Nephron (organoid): ENCODE results near the gene PRKCA.

ENCODE experiments used
- H3K27ac Mint-ChIP-seq, 3 experiments: 2 replicates each; pipeline ENCODE4 v1.8.0; 2020; ENCODE audit warnings: mixed read lengths in 3 of 3, mild to moderate bottlenecking in 2 of 3, moderate library complexity in 1 of 3
- H3K27me3 Mint-ChIP-seq: 2 replicates; pipeline ENCODE4 v1.8.0; 2021; ENCODE audit warnings: low read depth, mild to moderate bottlenecking, moderate library complexity, mixed read lengths
- H3K36me3 Mint-ChIP-seq: 2 replicates; pipeline ENCODE4 v1.8.0; 2020; ENCODE audit warnings: low read depth, mixed read lengths
- H3K4me1 Mint-ChIP-seq: 2 replicates; pipeline ENCODE4 v1.8.0; 2020; ENCODE audit warnings: mixed read lengths
- H3K4me3 Mint-ChIP-seq, 3 experiments: 2 replicates each; pipeline ENCODE4 v1.8.0; 2020; ENCODE audit warnings: mild to moderate bottlenecking in 3 of 3, mixed read lengths in 3 of 3, moderate library complexity in 2 of 3
- H3K9me3 Mint-ChIP-seq: 2 replicates; pipeline ENCODE4 v1.8.0; 2020; ENCODE audit warnings: mixed read lengths
- TF ChIP-seq, protein P1 (sequence below), 3 experiments: fragments of 200-600 bp; sonication (generic); IDR thresholded peaks; one replicate each; pipeline ENCODE4 v1.5.0; 2021; ENCODE audit warnings: antibody characterized with exemption in 3 of 3; ENCODE audit not compliant: unreplicated experiment in 3 of 3

Gene PRKCA

GRCh38 chr17:66533986-66534385, 231.6 kb downstream of the PRKCA start:
- Mint-ChIP-seq H3K4me1 (peaks cover 33% of the 10 kb centered on the region), H3K36me3 (no peaks in the 10 kb centered on the region), H3K27ac (peak overlapping the region; percentile 83 to 92 (median 91)), H3K27me3 (peaks cover 8% of the 10 kb centered on the region), H3K9me3 (no peaks in the 10 kb centered on the region), H3K4me3 (peak overlapping the region in 2 of 3 experiments; percentile 41 to 42)
- TF ChIP-seq, protein P1, sequence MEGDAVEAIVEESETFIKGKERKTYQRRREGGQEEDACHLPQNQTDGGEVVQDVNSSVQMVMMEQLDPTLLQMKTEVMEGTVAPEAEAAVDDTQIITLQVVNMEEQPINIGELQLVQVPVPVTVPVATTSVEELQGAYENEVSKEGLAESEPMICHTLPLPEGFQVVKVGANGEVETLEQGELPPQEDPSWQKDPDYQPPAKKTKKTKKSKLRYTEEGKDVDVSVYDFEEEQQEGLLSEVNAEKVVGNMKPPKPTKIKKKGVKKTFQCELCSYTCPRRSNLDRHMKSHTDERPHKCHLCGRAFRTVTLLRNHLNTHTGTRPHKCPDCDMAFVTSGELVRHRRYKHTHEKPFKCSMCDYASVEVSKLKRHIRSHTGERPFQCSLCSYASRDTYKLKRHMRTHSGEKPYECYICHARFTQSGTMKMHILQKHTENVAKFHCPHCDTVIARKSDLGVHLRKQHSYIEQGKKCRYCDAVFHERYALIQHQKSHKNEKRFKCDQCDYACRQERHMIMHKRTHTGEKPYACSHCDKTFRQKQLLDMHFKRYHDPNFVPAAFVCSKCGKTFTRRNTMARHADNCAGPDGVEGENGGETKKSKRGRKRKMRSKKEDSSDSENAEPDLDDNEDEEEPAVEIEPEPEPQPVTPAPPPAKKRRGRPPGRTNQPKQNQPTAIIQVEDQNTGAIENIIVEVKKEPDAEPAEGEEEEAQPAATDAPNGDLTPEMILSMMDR (IDR thresholded peaks at IDR 0.05; ENCODE audit: unreplicated experiment in 3 of 3), result no peak

GRCh38 chr17:66535611-66536010, 233.2 kb downstream of the PRKCA start:
- Mint-ChIP-seq H3K4me1 (peaks cover 44% of the 10 kb centered on the region), H3K4me3 (no peak overlapping the region), H3K27ac (peak overlapping the region in 1 of 3 experiments; percentile 6), H3K36me3 (no peaks in the 10 kb centered on the region), H3K9me3 (no peaks in the 10 kb centered on the region), H3K27me3 (peaks cover 11% of the 10 kb centered on the region)
- TF ChIP-seq, protein P1 (IDR thresholded peaks at IDR 0.05; ENCODE audit: unreplicated experiment in 3 of 3), result no peak

- H3K27ac Mint-ChIP-seq, result peak overlapping the region in 1 of 3 experiments; percentile 59
- H3K9me3 Mint-ChIP-seq, result no peaks in the 10 kb centered on the region
- no peaks in the 10 kb centered on the region for H3K36me3 Mint-ChIP-seq
- H3K27me3 Mint-ChIP-seq, result peaks cover 11% of the 10 kb centered on the region
- peaks cover 62% of the 10 kb centered on the region for H3K4me1 Mint-ChIP-seq
- TF ChIP-seq, protein P1 (IDR thresholded peaks at IDR 0.05; ENCODE audit: unreplicated experiment in 3 of 3), result no peak
- H3K4me3 Mint-ChIP-seq, result no peak overlapping the region
These were observed 235.1 kb downstream of the PRKCA start for GRCh38 chr17:66537502-66537901.

DNA sequence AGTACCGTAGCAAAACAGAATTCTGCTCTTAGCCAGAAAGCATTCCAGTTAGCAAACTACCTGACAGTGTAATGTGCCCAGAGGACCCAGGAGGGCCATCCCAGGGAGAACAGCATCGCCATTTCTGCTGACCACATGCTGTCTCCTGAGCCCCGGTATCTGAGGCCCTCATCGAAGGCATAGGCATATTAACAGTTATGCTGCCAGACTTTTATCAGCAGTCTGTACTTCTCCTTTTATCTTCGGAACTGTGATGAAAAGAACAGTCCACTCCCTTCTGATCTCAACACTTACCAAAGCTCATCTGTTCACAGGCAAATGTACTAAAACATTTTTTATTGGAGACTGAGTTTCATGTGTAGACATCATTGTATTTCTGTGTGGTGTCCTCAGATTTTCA, 236.4 kb downstream of the PRKCA start:
- Mint-ChIP-seq H3K27me3 (peaks cover 6% of the 10 kb centered on the region), H3K36me3 (no peaks in the 10 kb centered on the region), H3K4me3 (no peak overlapping the region), H3K27ac (peak overlapping the region; percentile 10 to 55 (median 35)), H3K4me1 (peaks cover 61% of the 10 kb centered on the region), H3K9me3 (no peaks in the 10 kb centered on the region)
- TF ChIP-seq, protein P1 (IDR thresholded peaks at IDR 0.05; ENCODE audit: unreplicated experiment in 3 of 3), result no peak

DNA sequence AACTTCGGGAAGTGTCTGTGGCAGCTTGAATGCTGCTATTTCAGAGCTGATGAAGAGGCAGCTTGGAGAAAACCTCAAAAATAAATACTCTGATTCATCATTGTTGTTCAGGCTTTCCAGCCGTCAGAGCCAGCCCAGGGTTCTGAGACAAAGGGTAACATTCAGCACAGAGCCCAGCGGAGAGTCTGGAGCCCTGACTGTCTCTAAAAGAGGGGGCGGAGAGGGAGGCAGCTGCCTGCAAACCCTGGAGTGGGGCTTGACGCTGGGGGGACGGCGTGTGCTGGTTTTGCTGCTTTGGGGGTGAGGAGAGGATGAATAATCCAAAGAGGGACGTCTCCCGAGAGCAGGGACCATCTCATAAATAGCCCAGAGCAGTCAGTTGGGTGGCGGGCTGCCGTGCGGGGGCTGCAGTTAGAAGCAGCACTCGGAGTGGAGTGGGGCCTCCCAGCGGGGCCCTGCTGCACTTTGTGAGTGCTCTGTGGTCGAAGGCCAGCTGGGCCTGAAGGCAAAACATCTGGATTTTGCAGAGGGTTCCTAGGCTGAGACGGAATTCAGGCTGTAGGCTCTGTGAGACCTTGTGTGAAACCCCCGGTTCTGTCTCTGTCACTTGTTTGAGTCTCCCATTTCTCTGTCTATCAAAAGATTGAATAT, 237.8 kb downstream of the PRKCA start:
- peaks cover 6% of the 10 kb centered on the region for H3K27me3 Mint-ChIP-seq
- peak overlapping the region; percentile 74 to 90 (median 86) for H3K27ac Mint-ChIP-seq
- TF ChIP-seq, protein P1 (IDR thresholded peaks at IDR 0.05; ENCODE audit: unreplicated experiment in 3 of 3), result no peak
- H3K9me3 Mint-ChIP-seq, result peaks cover under 1% of the 10 kb centered on the region
- peaks cover 50% of the 10 kb centered on the region for H3K4me1 Mint-ChIP-seq
- H3K4me3 Mint-ChIP-seq, result peak overlapping the region; percentile 48 to 61 (median 53)
- peaks cover 1% of the 10 kb centered on the region for H3K36me3 Mint-ChIP-seq
